NCI-H1417 treated with DMSO at 0.1 percent for 48 hours (cell line): Measurements from ENCODE around the gene NSUN2.

Source experiments
- DNase-seq: peaks from one replicate; lab custom pipeline; 2025; lab: John Stamatoyannopoulos, UW

NSUN2 gene

GRCh38 chr5:6644794-6645241, 12.0 kb upstream of the NSUN2 start:
- DNase-seq = no peak

- no peak for DNase-seq
These were observed 9.8 kb upstream of the NSUN2 start for GRCh38 chr5:6642655-6643054.

- DNase-seq = no peak
These were observed 5.4 kb upstream of the NSUN2 start for GRCh38 chr5:6638236-6638635.

DNA sequence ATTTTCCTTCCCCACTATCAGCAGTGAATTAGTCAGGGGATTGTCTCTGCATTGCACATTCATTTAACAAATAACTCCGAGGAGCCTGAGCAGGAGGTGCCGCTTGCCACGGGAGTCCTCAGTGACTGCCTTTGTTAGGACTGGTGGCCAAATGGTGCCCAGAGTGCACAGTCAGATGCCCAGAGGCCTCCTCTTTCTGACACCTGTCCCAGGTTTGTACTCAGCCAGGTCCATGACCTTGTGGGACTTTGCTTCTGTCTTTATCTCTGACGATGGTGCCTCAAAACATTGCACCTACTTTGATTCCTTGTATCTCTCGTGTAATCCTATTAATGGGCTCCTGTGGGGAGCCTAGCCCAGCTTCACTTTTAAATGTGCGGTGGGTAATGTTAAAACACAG, 4.7 kb upstream of the NSUN2 start:
- no peak for DNase-seq

GRCh38 chr5:6637022-6637421, 4.2 kb upstream of the NSUN2 start:
- no peak for DNase-seq

GRCh38 chr5:6636293-6636692, 3.4 kb upstream of the NSUN2 start:
- no peak for DNase-seq

GRCh38 chr5:6634788-6635430, 2.1 kb upstream of the NSUN2 start:
- no peak for DNase-seq

- no peak for DNase-seq
These were observed 1.5 kb upstream of the NSUN2 start for GRCh38 chr5:6634306-6634705.

DNA sequence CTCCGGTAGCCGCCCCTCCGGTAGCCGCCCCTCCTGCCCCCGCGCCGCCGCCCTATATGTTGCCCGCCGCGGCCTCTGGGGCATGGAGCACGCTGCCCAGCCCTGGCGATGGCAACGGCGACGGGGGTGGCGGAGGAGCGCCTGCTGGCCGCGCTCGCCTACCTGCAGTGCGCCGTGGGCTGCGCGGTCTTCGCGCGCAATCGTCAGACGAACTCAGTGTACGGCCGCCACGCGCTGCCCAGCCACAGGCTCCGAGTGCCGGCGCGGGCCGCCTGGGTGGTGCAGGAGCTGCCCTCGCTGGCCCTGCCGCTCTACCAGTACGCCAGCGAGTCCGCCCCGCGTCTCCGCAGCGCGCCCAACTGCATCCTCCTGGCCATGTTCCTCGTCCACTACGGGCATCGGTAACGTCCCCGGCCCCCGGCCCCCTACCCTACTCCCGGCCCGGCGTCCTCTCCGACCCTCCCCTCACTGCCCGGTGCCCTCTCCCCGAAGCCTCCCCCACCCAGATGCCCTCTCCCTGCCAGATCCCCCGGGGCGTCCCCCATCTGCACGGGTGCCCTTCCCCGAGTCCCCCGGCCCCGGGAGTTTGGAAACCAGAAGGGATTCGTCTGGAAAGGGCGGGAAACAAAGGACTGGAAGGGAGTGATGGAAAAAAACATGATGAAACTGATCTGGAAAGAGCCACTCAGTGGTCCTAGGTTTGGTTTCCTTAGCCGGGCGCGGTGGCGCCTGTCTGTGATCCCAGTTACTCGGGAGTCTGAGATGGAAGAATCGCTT, 813 bp upstream of the NSUN2 start:
- no peak for DNase-seq

DNA sequence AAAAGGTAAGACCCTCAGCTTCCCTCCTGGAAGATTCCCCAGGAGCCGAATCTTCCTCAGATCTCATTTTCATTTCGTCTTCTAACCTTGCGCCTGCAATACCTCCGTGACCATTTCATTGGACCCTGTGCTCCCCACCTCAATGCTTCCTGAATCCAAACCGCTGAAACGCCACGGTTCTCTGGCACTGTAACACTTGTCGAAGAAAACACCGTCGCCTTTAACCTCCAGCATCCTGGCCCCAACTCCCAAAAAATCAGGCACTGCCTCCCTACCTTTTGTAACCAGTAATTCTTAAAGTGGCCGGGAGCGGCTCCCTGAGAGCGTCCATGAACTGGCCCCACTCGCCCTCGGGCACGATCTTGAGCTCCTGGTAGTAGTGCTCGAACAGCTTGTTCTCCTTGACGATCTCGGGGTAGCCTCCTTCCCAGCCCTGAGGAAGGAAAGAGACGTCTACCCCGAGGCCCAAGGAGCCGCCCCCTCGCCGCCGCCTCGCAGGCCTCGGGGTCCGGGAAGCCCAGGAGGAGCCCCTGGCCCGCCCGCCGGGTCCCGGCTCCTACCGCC, 438 bp downstream of the NSUN2 start:
- DNase-seq = no peak

DNA sequence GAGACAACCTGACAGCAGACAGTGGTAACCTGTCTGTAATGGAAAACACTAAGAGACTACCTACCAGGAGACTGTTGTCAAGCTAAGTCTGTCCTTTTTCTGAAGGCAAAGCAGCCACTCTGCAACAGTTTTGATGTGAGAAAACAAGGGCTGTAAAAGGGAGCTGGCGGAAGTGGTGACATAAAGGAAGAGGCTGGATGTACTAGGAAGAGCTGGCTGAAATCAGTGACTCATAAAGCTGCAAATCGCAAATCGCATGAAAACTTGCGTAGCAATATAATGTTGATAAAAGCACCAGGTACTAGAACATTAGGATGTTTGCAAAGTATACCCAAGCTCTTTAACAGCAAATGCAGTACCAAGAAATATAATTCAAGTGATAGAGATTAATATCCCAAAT, 1.4 kb downstream of the NSUN2 start:
- no peak for DNase-seq

- DNase-seq = no peak
These were observed 6.3 kb downstream of the NSUN2 start for GRCh38 chr5:6626508-6626907.

DNA sequence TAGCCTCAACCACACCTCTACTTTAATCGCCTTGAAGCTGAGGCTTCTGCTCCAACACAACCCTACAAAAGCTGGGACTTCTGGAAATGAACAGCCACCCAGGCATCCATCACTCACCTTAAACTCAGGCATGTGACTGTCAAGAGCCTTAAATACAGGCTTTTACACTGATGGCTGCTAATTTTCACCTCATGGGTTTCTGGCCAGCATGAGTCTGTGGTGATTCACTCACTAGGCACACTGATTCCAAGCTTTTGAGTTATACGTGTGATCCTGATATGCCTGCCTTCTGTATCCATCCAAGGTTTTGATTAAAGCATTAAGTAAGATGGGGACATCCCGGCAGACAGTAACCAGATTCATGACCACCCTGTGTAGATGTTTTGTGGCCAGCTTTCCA, 8.9 kb downstream of the NSUN2 start:
- DNase-seq = no peak

DNA sequence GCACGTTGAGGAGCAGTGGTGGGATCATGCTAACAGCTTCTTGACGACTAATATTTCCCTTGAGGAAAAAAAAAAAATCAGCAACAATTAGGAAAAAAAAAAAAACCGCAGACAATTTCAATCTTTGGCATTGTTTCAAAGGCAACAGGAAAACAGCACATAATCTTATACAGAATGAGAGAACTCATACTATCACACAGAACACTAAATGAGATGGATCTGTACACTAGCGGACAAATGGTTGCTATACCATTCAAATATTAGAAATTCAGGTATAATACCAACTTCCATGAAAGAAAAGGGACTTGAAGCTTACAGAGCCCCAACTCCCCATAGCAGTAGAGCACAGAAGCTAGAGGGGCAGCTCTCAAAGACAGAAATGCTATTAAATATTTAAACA, 9.6 kb downstream of the NSUN2 start:
- DNase-seq = no peak

GRCh38 chr5:6616632-6617031, 16.2 kb downstream of the NSUN2 start:
- DNase-seq = no peak

DNA sequence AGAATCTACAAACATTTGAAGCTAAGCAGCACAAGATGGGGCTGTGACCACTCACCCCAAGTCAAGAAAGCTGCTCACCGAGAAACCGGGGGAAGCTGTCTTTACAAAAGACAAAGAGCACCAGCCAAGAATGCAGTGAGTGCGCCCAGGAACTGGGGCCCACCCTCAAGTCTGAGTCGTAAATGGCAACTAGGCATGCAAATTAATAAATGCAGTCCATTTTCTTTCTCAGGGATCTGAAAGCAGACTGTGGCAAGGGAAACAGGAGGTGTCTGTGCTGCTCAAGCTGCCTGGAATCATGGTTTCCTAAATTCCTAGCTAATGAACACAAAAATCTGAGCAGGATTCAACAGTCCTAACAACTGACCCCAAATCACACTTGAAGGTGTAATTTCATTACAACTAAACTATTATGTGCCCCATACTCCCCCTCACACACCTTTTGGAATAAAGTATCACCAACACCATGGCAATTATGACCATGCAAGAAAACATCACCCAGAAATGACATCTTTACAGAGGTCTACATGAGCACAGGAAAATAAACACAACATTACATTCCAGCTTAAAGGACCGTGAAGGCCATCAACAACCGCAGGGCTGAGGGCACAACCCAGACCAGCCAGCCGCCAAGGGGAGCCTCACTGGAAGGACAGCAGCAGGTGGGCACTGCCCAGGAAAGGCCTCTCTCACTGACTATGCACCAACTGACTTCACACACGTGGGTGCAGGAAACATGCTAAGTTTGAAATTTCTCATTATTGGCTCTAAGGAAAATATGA, 17.6 kb downstream of the NSUN2 start:
- DNase-seq = no peak

- no peak for DNase-seq
These were observed 21.2 kb downstream of the NSUN2 start for GRCh38 chr5:6611334-6612256.

GRCh38 chr5:6608016-6608415, 24.8 kb downstream of the NSUN2 start:
- no peak for DNase-seq

DNA sequence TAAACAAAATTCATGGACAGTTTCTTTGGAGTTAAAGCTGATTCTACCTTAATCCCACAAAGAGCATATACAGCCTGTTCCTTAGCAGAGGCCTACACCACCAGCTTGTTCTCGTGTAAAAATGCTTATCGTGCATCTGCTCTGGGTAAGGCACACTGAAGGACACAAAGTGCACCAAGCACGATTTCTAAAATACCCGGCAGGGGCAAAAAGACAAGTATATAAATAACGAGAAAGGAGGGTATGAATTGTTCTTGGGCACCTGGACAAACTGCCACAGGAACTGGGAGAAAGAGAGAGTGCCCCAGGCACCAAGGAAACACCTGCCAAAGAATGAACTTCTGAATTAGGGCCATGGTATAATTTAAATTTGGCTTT, 25.3 kb downstream of the NSUN2 start:
- no peak for DNase-seq

GRCh38 chr5:6606884-6607558, 25.8 kb downstream of the NSUN2 start:
- DNase-seq = no peak

- no peak for DNase-seq
These were observed 27.9 kb downstream of the NSUN2 start for GRCh38 chr5:6604946-6605345.
